HG02938 (cell line): ENCODE results near the gene PHF12.

Experiments
- ATAC-seq: cut with Tn5 transposase; IDR thresholded peaks from one replicate; pipeline ENCODE4 v1.9.1; 2021; ENCODE audit warnings: mild to moderate bottlenecking, moderate library complexity; ENCODE audit not compliant: unreplicated experiment

Gene PHF12

GRCh38 chr17:28975646-28976045 is 24.3 kb upstream of the PHF12 start:
- ATAC-seq = no peak

DNA sequence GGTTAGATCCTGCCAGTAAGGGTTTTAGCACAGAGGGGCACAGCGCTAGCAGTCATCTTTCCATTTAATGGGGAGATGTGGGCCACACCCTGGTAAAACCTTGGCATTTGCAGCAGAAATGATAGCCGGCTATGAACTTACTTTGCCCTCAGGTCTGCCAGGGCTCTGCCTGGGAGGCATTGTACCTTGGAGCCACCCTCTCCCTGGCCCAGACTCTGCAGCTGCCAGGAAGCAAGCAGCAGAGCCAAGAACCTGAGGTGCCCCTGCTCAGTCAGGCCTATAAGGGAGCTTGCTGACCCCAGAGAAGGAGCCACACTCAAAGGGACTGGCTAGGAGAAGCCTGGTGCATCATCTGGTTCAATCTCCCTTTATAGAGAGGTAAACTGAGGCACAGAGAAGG is 23.7 kb upstream of the PHF12 start:
- no peak for ATAC-seq

- ATAC-seq = no peak
These were observed 23.1 kb upstream of the PHF12 start for GRCh38 chr17:28974451-28974850.

- ATAC-seq = no peak
These were observed 22.1 kb upstream of the PHF12 start for GRCh38 chr17:28973425-28973824.

GRCh38 chr17:28972437-28972836 is 21.1 kb upstream of the PHF12 start:
- no peak for ATAC-seq

- ATAC-seq = no peak
These were observed 19.6 kb upstream of the PHF12 start for GRCh38 chr17:28970879-28971278.

GRCh38 chr17:28969706-28970393 is 18.5 kb upstream of the PHF12 start:
- no peak for ATAC-seq

DNA sequence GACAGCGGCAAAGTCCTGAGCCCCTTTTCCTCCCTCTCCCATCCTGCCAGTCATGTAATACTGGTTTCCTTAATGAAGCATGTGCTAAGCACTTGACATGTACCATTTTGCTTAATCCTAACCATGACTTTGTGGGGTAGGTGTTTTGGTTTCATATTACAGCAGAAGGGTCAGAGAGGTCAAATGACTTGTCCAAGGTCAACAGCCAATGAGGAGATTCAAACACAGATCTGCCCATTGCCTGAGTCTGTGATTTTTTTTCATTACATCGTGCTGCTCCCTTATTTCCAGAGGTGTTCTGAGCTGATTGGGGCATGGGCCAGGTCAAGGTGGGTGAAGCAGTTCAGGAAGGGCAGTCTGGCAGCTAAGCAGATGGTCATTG is 17.6 kb upstream of the PHF12 start:
- ATAC-seq = no peak

- no peak for ATAC-seq
These were observed 17.1 kb upstream of the PHF12 start for GRCh38 chr17:28968231-28968913.

- ATAC-seq = no peak
These were observed 16.2 kb upstream of the PHF12 start for GRCh38 chr17:28967221-28968135.

- no peak for ATAC-seq
These were observed 12.5 kb upstream of the PHF12 start for GRCh38 chr17:28963841-28964240.

DNA sequence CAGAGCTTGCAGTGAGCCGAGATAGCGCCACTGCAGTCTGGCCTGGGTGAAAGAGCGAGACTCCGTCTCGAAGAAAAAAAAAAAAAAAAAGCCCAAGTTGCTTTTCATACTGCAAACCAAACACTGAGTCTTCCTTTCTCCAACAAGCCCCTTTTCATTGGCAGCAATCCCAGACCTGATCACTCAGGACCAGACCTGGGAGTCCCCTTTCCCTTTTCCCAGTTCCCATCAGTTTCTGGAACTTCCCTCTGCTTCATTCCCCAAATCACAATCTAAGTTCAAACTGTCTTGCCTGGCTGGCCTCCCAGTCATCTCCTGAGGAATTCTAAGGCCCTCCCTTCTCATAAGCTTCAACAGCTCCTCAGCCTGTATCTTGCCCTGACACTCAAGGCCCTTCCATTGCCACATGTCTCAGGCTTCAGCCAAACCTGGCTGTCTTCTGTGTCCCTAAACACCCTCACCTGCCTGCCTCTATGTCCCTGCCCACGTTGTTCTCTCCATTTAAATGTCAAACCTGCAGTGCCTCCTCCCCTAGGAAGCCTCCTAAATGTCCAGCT is 11.8 kb upstream of the PHF12 start:
- ATAC-seq = no peak

DNA sequence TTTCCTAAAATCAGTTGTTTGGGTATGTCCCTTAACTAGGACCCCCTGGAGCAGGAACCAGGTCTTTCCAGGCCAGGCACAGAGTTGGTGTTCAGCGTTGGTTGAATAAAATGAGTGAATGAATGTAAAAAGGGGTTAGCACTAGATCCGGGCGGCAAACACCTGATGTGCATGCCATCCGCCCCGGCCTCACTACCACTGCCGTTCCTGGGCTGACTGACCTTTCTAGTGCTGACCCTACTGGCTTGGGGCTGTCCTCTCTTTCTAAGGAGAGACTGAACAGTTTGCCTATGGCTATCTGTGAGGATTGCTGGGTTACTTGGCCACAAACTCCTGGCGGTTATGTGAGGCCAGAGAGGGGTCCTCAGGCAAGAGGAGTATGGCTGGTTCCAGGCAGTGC is 10.1 kb upstream of the PHF12 start:
- ATAC-seq = no peak

DNA sequence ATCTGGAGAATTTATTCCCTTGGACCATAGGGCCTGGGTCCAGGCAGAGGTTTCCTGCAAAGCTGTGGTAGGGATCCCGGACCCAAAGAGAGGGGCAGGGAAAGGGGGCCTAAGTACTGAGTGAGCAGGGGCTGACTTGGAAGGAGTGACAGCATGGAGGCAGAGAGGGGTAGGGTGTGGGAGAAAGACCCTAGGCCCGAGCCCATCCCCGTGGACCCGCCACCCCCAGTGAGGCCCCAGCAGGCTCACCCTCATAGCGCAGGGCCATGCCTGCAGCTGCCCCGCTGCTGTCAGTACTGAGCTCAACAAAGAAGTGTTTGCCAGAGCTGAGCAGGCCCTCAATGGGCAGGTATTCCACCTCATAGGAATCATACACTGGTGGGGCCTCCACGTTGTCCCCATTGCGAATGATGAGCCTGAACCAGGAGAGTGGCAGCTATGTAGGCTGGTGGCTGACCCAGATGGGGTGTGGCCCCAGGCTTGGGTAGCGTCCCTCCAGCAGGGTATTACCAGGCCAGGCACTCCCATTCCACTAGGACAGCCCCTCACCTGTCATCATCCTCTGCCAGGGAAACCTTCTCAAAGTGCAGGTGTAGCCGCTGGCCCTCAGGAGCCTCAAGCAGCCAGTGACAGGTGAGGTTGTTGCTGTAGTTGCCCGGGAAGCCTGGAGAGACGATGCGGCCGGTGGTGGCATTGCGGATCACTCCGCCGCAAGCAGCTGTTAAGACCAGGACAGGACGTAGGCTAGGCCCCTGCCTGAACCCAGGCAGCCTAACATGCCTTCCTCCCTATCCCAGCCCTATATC is 9.1 kb upstream of the PHF12 start:
- ATAC-seq = no peak

GRCh38 chr17:28959471-28959871 is 8.2 kb upstream of the PHF12 start:
- no peak for ATAC-seq

DNA sequence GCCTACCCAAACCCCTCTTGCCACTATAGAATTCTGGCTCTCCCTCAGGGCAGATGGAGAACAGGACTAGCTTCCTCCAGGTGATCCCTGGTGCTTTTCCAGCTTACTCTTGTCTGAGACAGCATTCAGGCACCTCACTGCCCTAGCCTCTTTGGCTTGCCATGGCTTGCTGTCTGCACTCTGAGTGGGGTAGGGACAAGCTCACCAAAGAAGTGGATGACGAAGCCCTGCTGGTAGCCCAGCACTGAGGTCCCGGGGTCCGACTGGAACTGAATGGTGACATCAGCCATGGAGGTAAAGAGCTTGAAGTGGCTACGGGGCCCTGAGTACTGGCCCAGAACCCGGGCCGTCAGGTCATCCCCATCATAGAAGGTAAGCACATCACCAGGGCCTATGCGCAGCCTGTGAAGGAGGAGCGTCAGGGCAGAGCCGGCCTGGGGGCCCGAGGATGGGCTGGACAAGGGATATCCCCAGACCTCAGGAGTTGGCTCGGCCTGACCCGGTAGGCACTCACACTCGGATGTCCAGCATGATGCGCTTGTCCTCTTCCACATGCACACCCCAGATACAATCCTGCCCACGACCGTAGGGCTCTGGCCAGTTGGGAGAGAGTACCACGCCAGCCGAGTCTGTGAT is 7.6 kb upstream of the PHF12 start:
- no peak for ATAC-seq

GRCh38 chr17:28957992-28958355 is 6.7 kb upstream of the PHF12 start:
- no peak for ATAC-seq

- no peak for ATAC-seq
These were observed 6.1 kb upstream of the PHF12 start for GRCh38 chr17:28957277-28957991.

DNA sequence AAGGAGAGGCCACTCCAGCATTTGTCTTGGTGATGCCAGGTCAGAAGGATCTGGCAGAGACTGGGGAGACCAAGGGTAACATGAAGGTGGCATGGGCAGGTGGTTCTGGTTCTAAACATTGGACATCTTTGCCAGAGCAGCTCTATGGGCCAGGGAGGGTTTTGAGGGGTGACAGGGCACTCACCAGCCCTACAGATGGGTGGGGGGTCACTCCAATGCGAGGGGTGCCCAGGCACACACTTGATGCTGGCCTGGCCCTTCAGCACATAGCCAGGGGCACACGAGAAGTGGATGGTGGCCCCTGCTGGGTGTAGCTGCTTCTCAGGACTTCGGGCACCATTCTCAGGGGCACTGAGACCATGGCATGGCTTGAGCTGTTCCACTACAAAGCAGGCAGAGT is 5.5 kb upstream of the PHF12 start:
- ATAC-seq = no peak

DNA sequence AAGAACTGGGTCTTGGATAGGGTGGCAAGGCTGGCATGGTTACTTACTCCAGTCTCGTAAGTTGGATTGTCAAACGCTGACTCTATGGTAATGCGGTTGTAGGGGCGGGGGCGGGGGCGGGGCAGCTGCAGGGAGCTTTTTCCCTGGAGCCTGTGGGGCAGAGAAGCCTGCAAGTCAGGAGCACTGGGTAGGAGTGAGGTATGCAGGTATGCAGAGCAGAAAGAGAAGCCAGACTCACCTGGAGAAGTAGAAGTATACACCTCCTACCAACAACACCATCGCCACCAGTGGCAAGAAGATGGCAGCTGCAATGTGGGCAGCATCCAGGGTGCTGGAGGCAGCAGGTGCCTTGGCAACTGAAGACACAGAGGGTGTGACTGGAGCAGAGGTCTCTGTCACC is 4.8 kb upstream of the PHF12 start:
- ATAC-seq = no peak
